ENCODE results near the gene FBXW7.

DNA sequence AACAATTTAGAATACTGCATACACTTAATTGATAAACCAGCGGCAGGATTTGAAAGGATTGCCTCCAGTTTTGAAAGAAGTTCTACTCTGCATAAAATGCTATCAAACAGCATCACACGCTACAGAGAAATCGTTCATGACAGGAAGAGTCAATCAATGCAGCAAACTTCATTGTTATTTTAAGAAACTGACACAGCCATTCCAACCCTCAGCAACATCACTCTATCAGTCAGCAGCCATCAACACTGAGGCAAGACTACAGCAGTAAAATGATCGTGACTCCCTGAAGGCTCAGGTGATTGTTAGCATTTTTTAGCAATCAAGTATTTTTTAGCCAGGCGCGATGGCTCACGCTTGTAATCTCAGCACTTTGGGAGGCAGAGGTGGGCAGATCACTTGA, 98.3 kb downstream of the FBXW7 start:
- TF ChIP-seq, protein P1, sequence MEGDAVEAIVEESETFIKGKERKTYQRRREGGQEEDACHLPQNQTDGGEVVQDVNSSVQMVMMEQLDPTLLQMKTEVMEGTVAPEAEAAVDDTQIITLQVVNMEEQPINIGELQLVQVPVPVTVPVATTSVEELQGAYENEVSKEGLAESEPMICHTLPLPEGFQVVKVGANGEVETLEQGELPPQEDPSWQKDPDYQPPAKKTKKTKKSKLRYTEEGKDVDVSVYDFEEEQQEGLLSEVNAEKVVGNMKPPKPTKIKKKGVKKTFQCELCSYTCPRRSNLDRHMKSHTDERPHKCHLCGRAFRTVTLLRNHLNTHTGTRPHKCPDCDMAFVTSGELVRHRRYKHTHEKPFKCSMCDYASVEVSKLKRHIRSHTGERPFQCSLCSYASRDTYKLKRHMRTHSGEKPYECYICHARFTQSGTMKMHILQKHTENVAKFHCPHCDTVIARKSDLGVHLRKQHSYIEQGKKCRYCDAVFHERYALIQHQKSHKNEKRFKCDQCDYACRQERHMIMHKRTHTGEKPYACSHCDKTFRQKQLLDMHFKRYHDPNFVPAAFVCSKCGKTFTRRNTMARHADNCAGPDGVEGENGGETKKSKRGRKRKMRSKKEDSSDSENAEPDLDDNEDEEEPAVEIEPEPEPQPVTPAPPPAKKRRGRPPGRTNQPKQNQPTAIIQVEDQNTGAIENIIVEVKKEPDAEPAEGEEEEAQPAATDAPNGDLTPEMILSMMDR (conservative IDR thresholded peaks at IDR 0.05; ENCODE audit: low read length): no peak
- no peak for TF ChIP-seq EZH2phosphoT487 (IDR thresholded peaks at IDR 0.05; ENCODE audit: borderline replicate concordance)

Measured in Loucy (cell line).